GM13976 (cell line): ENCODE data around the gene ZFYVE9.

Experiments
- DNase-seq: peaks from one replicate; pipeline ENCODE4 v3.0.0; 2012; ENCODE audit warnings: low spot score
- in situ Hi-C: fragments of 300-500 bp; cut with MboI; formaldehyde crosslinking; loops from one replicate; pipeline ENCODE4 v1.12.0; 2022; ENCODE audit warnings: low sequenced_read_pairs, mixed read lengths, inconsistent platforms; ENCODE audit not compliant: unreplicated experiment
- TF ChIP-seq, protein P1 (sequence below): IDR thresholded peaks from 2 replicates; pipeline ENCODE4 v1.5.1; 2012; ENCODE audit warnings: borderline replicate concordance, mild to moderate bottlenecking; ENCODE audit not compliant: insufficient read depth; ENCODE audit errors: extremely low read depth, missing control alignments, control extremely low read depth

ZFYVE9 gene

DNA sequence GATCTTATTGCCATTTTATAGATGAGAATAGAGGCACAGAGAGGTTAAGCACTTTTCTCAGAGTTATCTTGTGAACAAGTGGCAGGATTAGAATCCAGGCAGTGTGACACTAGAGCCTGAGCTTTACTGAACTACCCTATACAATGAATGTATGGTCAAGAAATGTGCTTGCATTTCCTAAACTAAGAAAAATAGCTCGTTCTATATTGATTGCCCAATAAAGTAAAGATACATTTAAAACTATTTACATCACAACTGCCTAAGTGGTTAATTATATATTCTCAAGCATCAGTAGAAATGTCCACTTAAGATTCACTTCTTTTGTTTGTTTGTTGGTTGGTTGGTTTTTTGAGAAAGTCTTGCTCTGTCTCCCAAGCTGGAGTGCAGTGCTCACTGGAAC, 91.6 kb downstream of the ZFYVE9 start:
- in situ Hi-C loops, result no loop called here
- DNase-seq, result no peak
- TF ChIP-seq, protein P1, sequence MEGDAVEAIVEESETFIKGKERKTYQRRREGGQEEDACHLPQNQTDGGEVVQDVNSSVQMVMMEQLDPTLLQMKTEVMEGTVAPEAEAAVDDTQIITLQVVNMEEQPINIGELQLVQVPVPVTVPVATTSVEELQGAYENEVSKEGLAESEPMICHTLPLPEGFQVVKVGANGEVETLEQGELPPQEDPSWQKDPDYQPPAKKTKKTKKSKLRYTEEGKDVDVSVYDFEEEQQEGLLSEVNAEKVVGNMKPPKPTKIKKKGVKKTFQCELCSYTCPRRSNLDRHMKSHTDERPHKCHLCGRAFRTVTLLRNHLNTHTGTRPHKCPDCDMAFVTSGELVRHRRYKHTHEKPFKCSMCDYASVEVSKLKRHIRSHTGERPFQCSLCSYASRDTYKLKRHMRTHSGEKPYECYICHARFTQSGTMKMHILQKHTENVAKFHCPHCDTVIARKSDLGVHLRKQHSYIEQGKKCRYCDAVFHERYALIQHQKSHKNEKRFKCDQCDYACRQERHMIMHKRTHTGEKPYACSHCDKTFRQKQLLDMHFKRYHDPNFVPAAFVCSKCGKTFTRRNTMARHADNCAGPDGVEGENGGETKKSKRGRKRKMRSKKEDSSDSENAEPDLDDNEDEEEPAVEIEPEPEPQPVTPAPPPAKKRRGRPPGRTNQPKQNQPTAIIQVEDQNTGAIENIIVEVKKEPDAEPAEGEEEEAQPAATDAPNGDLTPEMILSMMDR, result no peak

DNA sequence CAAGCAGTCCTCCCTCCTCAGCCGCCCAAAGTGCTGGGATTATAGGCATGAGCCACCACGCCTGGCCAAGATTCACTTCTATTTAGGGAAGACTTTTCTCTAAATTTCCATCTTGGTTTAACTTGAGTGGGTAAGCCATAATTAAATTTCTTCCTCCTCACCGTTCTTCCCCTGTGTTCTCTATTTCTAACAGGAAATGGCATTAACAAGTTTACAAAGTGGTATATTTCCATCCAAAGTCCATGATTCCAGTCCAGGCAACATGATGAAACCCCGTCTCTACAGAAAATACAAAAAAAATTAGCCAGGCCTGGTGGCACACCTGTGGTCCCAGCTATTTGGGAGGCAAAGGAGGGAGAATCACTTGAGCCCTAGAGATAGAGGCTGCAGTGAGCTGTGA, 92.1 kb downstream of the ZFYVE9 start:
- in situ Hi-C loops, result no loop called here
- TF ChIP-seq, protein P1, result no peak
- no peak for DNase-seq

DNA sequence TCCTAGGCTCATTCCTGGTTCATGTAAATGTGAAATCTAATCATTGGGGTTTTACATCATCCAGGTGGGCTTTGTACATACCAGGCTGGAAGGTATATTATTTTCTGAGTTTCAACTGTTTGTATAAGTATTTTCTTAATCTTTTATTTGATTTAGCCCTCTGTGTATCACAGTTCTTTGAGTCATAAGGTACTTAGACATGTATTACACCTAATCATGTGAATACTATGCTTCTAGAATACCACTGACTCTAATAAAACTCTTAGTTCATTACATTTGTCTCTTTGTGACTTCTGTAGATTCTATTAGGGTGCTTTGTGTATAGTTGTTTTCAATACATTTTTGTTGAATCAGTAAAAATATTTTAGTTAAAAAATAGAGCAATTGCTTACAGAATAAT, 92.8 kb downstream of the ZFYVE9 start:
- in situ Hi-C loops, result no loop called here
- TF ChIP-seq, protein P1, result no peak
- DNase-seq, result no peak

DNA sequence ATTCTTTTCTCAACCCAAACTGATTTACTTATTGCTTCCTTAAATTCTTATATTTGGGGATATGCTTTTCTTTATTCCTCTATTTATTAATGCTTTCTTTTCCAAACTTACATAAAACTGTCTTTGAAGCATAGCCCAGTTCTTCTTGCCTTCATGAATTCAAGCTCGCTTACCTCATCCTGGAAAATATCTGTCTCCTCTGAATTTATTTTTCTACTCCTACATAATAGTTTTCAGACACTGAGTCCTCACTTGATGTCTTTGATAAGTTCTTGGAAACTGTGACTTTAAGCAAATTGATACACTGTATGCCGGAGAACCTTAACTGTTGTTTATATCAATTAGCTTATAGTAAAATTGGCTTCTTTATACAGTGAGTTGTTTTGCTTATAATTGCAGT, 93.8 kb downstream of the ZFYVE9 start:
- TF ChIP-seq, protein P1, result no peak
- DNase-seq, result no peak
- in situ Hi-C loops, result no loop called here

DNA sequence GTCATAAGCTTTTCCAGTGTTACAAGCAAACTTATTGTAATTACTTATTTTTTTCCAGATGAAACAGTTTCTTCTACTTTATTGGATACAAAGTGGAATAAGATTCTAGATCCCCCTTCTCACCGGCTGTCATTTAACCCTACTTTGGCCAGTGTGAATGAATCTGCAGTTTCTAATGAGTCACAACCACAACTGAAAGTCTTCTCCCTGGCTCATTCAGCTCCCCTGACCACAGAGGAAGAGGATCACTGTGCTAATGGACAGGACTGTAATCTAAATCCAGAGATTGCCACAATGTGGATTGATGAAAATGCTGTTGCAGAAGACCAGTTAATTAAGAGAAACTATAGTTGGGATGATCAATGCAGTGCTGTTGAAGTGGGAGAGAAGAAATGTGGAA, 95.5 kb downstream of the ZFYVE9 start:
- TF ChIP-seq, protein P1, result no peak
- in situ Hi-C loops, result no loop called here
- no peak for DNase-seq

DNA sequence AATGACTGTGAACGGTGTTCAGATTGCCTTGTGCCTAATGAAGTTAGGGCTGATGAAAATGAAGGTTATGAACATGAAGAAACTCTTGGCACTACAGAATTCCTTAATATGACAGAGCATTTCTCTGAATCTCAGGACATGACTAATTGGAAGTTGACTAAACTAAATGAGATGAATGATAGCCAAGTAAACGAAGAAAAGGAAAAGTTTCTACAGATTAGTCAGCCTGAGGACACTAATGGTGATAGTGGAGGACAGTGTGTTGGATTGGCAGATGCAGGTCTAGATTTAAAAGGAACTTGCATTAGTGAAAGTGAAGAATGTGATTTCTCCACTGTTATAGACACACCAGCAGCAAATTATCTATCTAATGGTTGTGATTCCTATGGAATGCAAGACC, 96.6 kb downstream of the ZFYVE9 start:
- TF ChIP-seq, protein P1, result no peak
- in situ Hi-C loops, result no loop called here
- DNase-seq, result no peak
